HepG2 (cell line): Measurements from ENCODE around the gene SEPTIN10. TPM values are rescaled to one million over a fixed set of nuclear protein-coding genes. Genes with fewer than 3 reads are reported as not detected.

ENCODE experiments used
- DMAP1 ChIP-seq: IDR thresholded peaks from 2 replicates; pipeline ENCODE4 v1.6.1; 2016
- DPF2 ChIP-seq: sonication (generic); formaldehyde crosslinking; IDR thresholded peaks from 2 replicates; pipeline ENCODE4 v1.4.0; 2020; ENCODE audit warnings: mild to moderate bottlenecking, low read depth, missing genetic modification reagents, borderline replicate concordance
- FOXJ3 ChIP-seq: sonication (generic); formaldehyde crosslinking; IDR thresholded peaks from 2 replicates; pipeline ENCODE4 v1.4.0; 2020; ENCODE audit warnings: missing genetic modification reagents, mild to moderate bottlenecking, borderline replicate concordance
- HMGXB4 ChIP-seq, 2 experiments: sonication (generic) in 1 of 2; formaldehyde crosslinking in 1 of 2; IDR thresholded peaks; 2 replicates each; pipeline versions ENCODE4 v1.4.0 to v1.6.1; 2018 to 2020; ENCODE audit warnings: missing genetic modification reagents in 2 of 2, borderline replicate concordance in 1 of 2, low read depth in 1 of 2, mild to moderate bottlenecking in 1 of 2, missing biosample characterization in 1 of 2
- IKZF4 ChIP-seq: sonication (generic); formaldehyde crosslinking; IDR thresholded peaks from 2 replicates; pipeline ENCODE4 v1.5.1; 2020; ENCODE audit warnings: borderline replicate concordance, mild to moderate bottlenecking, low read depth, missing genetic modification reagents; ENCODE audit errors: not compliant biosample characterization
- ISX ChIP-seq: sonication (generic); formaldehyde crosslinking; conservative IDR thresholded peaks from 2 replicates; pipeline ENCODE4 v1.5.0; 2020; ENCODE audit warnings: missing genetic modification reagents
- NR2F6 ChIP-seq, 2 experiments: IDR thresholded peaks; 2 replicates each; pipeline ENCODE4 v1.6.1; 2016; ENCODE audit warnings: antibody characterized with exemption in 1 of 2, mild to moderate bottlenecking in 1 of 2
- NR3C1 ChIP-seq: sonication (generic); formaldehyde crosslinking; IDR thresholded peaks from 2 replicates; pipeline ENCODE4 v1.4.0; 2020; ENCODE audit warnings: missing genetic modification reagents
- TBL1XR1 ChIP-seq: fragments of 150-350 bp; IDR thresholded peaks from 2 replicates; pipeline ENCODE4 v1.6.1; 2014; ENCODE audit warnings: borderline replicate concordance, low read length; ENCODE audit not compliant: partially characterized antibody
- TP53 ChIP-seq: sonication (generic); formaldehyde crosslinking; conservative IDR thresholded peaks from 2 replicates; pipeline ENCODE4 v1.4.0; 2020; ENCODE audit warnings: missing genetic modification reagents
- XBP1 ChIP-seq: sonication (generic); formaldehyde crosslinking; IDR thresholded peaks from 2 replicates; pipeline ENCODE4 v1.5.0; 2020; ENCODE audit warnings: missing genetic modification reagents
- ZBTB42 ChIP-seq: sonication (generic); formaldehyde crosslinking; IDR thresholded peaks from 2 replicates; pipeline ENCODE4 v1.5.0; 2020; ENCODE audit warnings: mild to moderate bottlenecking, missing genetic modification reagents
- ZFP36 ChIP-seq: fragments of 150-350 bp; IDR thresholded peaks from 2 replicates; pipeline ENCODE4 v1.6.1; 2018; ENCODE audit warnings: borderline replicate concordance, low read length, low read depth; ENCODE audit not compliant: partially characterized antibody
- ZFP82 ChIP-seq: sonication (generic); formaldehyde crosslinking; IDR thresholded peaks from 2 replicates; pipeline ENCODE4 v1.5.1; 2020; ENCODE audit warnings: mild to moderate bottlenecking, missing genetic modification reagents, borderline replicate concordance
- ZNF256 ChIP-seq: sonication (generic); formaldehyde crosslinking; conservative IDR thresholded peaks from 2 replicates; pipeline ENCODE4 v1.4.0; 2020; ENCODE audit warnings: missing genetic modification reagents
- ZNF263 ChIP-seq: sonication (generic); formaldehyde crosslinking; IDR thresholded peaks from 2 replicates; pipeline ENCODE4 v1.4.0; 2020; ENCODE audit warnings: missing genetic modification reagents
- ZNF503 ChIP-seq: sonication (generic); formaldehyde crosslinking; IDR thresholded peaks from 2 replicates; pipeline ENCODE4 v1.4.0; 2020; ENCODE audit warnings: missing genetic modification reagents
- ZNF574 ChIP-seq: sonication (generic); formaldehyde crosslinking; IDR thresholded peaks from 2 replicates; pipeline ENCODE4 v1.4.0; 2020; ENCODE audit warnings: missing genetic modification reagents
- ZNF660 ChIP-seq: sonication (generic); formaldehyde crosslinking; IDR thresholded peaks from 2 replicates; pipeline ENCODE4 v1.5.1; 2020; ENCODE audit warnings: mild to moderate bottlenecking, low read depth, missing genetic modification reagents, borderline replicate concordance
- ZNF674 ChIP-seq: sonication (generic); formaldehyde crosslinking; IDR thresholded peaks from 2 replicates; pipeline ENCODE4 v1.5.0; 2020; ENCODE audit warnings: low read depth, mild to moderate bottlenecking, missing genetic modification reagents
- ZNF749 ChIP-seq: sonication (generic); formaldehyde crosslinking; IDR thresholded peaks from 2 replicates; pipeline ENCODE4 v1.8.0; 2022; ENCODE audit warnings: mild to moderate bottlenecking, missing genetic modification reagents, moderate library complexity, borderline replicate concordance
- ZNF773 ChIP-seq: sonication (generic); formaldehyde crosslinking; IDR thresholded peaks from 2 replicates; pipeline ENCODE4 v1.4.0; 2020; ENCODE audit warnings: missing genetic modification reagents, borderline replicate concordance
- polyA plus RNA-seq, 8 experiments: library from polyadenylated mRNA; depleted of rRNA in 3 of 8; stranded (reverse) in 7 of 8; unstranded in 1 of 8; fragments of >200 nt; fragmentation: Illumina TruSeq in 4 of 8; extraction: Trizol in 4 of 8; gene quantifications; 2 replicates each; pipeline versions ENCODE4 v1.2.1 to v1.2.3, GENCODE V29; 2011 to 2016; ENCODE audit warnings: low read depth in 4 of 8, missing spikeins in 1 of 8, mixed read lengths in 1 of 8; ENCODE audit not compliant: insufficient read depth in 1 of 8
- total RNA-seq, 5 experiments: library from RNA; depleted of rRNA; stranded (reverse); fragments of >200 nt; fragmentation: Illumina TruSeq; extraction: Trizol; gene quantifications; 2 replicates each; pipeline ENCODE4 v1.2.3, GENCODE V29; 2016; ENCODE audit warnings: low read depth in 1 of 5

SEPTIN10 gene
- total and polyA plus RNA-seq, 2 of the 13 experiments (the other 11 are each of a cell fraction or from before 2014, with no cell fraction given) = 45.8 to 67.5 TPM

DNA sequence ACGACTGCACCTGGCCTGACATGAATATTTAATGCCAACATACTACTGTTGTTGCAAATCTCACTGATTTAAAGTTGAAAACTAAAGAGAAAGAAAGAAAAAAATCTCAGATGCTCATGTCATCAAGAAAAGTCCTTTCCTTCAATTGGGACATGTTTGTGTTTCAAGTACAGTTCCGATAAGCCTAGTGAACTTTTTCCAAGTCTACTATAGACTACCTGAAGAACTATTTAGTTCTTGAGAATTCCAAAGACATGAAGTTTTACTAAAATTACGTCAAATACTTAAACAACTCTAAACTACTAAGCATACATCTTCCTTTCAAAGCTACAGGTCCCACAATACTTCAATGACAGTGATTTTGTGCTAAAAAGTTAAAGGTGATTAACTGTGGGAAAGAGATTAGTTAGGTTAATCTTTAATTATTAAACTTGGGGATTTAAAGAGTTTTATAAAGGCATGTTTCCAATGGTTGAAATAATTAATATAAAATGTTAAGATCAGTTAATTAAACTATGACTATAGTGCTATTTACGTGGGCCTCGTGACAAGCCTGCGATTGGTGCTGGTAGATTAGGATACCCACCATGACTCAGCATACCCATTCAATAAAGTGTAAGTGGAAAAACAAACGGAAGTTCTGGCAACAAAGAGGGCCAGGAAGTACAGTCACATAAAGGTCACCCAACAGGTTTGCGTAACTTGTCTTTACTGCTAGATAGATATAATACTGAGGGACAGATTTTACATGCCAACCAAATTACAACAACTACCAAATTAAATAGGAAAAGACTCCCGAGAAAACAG lies 55.5 kb downstream of the SEPTIN10 start (continued):
- TF ChIP-seq ZNF660 (CRISPR knock-in tag) (no peak), XBP1 (no peak), ZFP36 (no peak), ISX (CRISPR knock-in tag) (no peak), ZNF674 (CRISPR knock-in tag) (no peak), ZNF263 (CRISPR knock-in tag) (no peak), TBL1XR1 (no peak), HMGXB4 (CRISPR knock-in tag; IDR thresholded peaks at IDR 0.05; ENCODE audit: borderline replicate concordance in 1 of 2, low read depth in 1 of 2) (no peak), ZNF574 (CRISPR knock-in tag) (no peak), ZBTB42 (CRISPR knock-in tag) (no peak), FOXJ3 (no peak), ZNF503 (CRISPR knock-in tag) (no peak), ZFP82 (CRISPR knock-in tag) (no peak), NR3C1 (CRISPR knock-in tag) (no peak), ZNF749 (CRISPR knock-in tag) (no peak), NR2F6 (IDR thresholded peaks at IDR 0.05) (peak; percentile 85), NR2F6 (CRISPR knock-in tag; IDR thresholded peaks at IDR 0.05) (peak; percentile 91), ZNF256 (CRISPR knock-in tag) (no peak), IKZF4 (no peak), TP53 (CRISPR knock-in tag) (no peak), DPF2 (CRISPR knock-in tag) (0 out of 2 replicates have a peak, but pooled peaks have one; percentile 61), ZNF773 (CRISPR knock-in tag) (no peak), DMAP1 (CRISPR knock-in tag) (0 out of 2 replicates have a peak, but pooled peaks have one; percentile 44)
